ENCODE results near the gene TNFAIP8L3. TPM values are rescaled to one million over a fixed set of nuclear protein-coding genes. Genes with fewer than 3 reads are reported as not detected.

The TNFAIP8L3 gene
- total RNA-seq, 2 donors from 2014 or later = 0.87 to 3.5 TPM

- intact Hi-C loops (cut with DNase I) = no loop called here
- H3K27ac ChIP-seq = no peak overlapping the region
- 43% methylated on average over 5 of the region's 5 CpGs for WGBS
Measured at GRCh38 chr15:51097553-51098330, 3.0 kb upstream of the TNFAIP8L3 start.

GRCh38 chr15:51096976-51097375, 2.3 kb upstream of the TNFAIP8L3 start:
- no peak overlapping the region for H3K4me3 ChIP-seq
- no peaks in the 10 kb centered on the region for H3K9me3 ChIP-seq
- no peak for DNase-seq (ENCODE audit: low spot score)
- H3K36me3 ChIP-seq = no peaks in the 10 kb centered on the region
- H3K27me3 ChIP-seq (replicated peaks; ENCODE audit: insufficient read depth) = no peaks in the 10 kb centered on the region
- TF ChIP-seq POLR2AphosphoS5 (IDR thresholded peaks at IDR 0.05) (no peak), CTCF (IDR thresholded peaks at IDR 0.05) (no peak), POLR2A (IDR thresholded peaks at IDR 0.05) (no peak)
- no peak overlapping the region for H3K27ac ChIP-seq
- 88% methylated on average over 1 of the region's 1 CpG for WGBS
- intact Hi-C loops (cut with DNase I) = no loop called here
- peaks cover 4% of the 10 kb centered on the region for H3K4me1 ChIP-seq (replicated peaks)

More at GRCh38 chr15:51097553-51098330, 3.0 kb upstream of the TNFAIP8L3 start:
- Histone ChIP-seq H3K27me3 (replicated peaks; ENCODE audit: insufficient read depth) (no peaks in the 10 kb centered on the region), H3K4me1 (replicated peaks) (peaks cover 4% of the 10 kb centered on the region), H3K9me3 (no peaks in the 10 kb centered on the region), H3K36me3 (no peaks in the 10 kb centered on the region), H3K4me3 (no peak overlapping the region)
- TF ChIP-seq POLR2AphosphoS5 (IDR thresholded peaks at IDR 0.05) = no peak
- TF ChIP-seq CTCF (IDR thresholded peaks at IDR 0.05) = no peak
- no peak for TF ChIP-seq POLR2A (IDR thresholded peaks at IDR 0.05)
- no peak for DNase-seq (ENCODE audit: low spot score)

GRCh38 chr15:51095681-51096331, 1.1 kb upstream of the TNFAIP8L3 start:
- no peaks in the 10 kb centered on the region for H3K27me3 ChIP-seq (replicated peaks; ENCODE audit: insufficient read depth)
- H3K4me1 ChIP-seq (replicated peaks) = peaks cover 4% of the 10 kb centered on the region
- no peak for DNase-seq (ENCODE audit: low spot score)
- H3K27ac ChIP-seq = no peak overlapping the region
- no peaks in the 10 kb centered on the region for H3K9me3 ChIP-seq
- TF ChIP-seq POLR2AphosphoS5 (IDR thresholded peaks at IDR 0.05) (no peak), POLR2A (IDR thresholded peaks at IDR 0.05) (no peak), CTCF (IDR thresholded peaks at IDR 0.05) (no peak)
- H3K4me3 ChIP-seq = peak overlapping the region in 1 of 2 donors; percentile 39
- H3K36me3 ChIP-seq = no peaks in the 10 kb centered on the region
- 50% methylated on average over 6 of the region's 6 CpGs for WGBS
- intact Hi-C loops (cut with DNase I) = no loop called here

GRCh38 chr15:51093839-51094605, 684 bp downstream of the TNFAIP8L3 start:
- WGBS = under 1% methylated on average over 47 of the region's 65 CpGs
- Histone ChIP-seq H3K27me3 (replicated peaks; ENCODE audit: insufficient read depth) (no peaks in the 10 kb centered on the region), H3K4me3 (peak overlapping the region; percentile 39 to 40), H3K27ac (peak overlapping the region in 1 of 2 donors; percentile 57), H3K4me1 (replicated peaks) (peaks cover 4% of the 10 kb centered on the region), H3K36me3 (no peaks in the 10 kb centered on the region), H3K9me3 (no peaks in the 10 kb centered on the region)
- no peak for TF ChIP-seq POLR2AphosphoS5 (IDR thresholded peaks at IDR 0.05)
- no peak for TF ChIP-seq POLR2A (IDR thresholded peaks at IDR 0.05)
- DNase-seq (ENCODE audit: low spot score) = no peak
- intact Hi-C loops (cut with DNase I) = no loop called here

- Histone ChIP-seq H3K27ac (peak overlapping the region in 1 of 2 donors; percentile 57), H3K4me1 (replicated peaks) (peaks cover 4% of the 10 kb centered on the region), H3K36me3 (no peaks in the 10 kb centered on the region), H3K9me3 (no peaks in the 10 kb centered on the region), H3K27me3 (replicated peaks; ENCODE audit: insufficient read depth) (no peaks in the 10 kb centered on the region), H3K4me3 (peak overlapping the region; percentile 39 to 40)
- TF ChIP-seq POLR2A (IDR thresholded peaks at IDR 0.05) = no peak
- TF ChIP-seq POLR2AphosphoS5 (IDR thresholded peaks at IDR 0.05) = no peak
- no peak for TF ChIP-seq CTCF (IDR thresholded peaks at IDR 0.05)
- WGBS = 16% methylated on average over 21 of the region's 21 CpGs
- no peak for DNase-seq (ENCODE audit: low spot score)
- intact Hi-C loops (cut with DNase I) = no loop called here
Measured at GRCh38 chr15:51093488-51093838, 1.2 kb downstream of the TNFAIP8L3 start.
